Measurements from ENCODE around the gene CHMP3.
"Not testable (repeated sequence)": the region's sequence is repeated elsewhere in the genome, so short reads cannot be mapped to it uniquely, and the experiment has no call there.

Gene CHMP3

DNA sequence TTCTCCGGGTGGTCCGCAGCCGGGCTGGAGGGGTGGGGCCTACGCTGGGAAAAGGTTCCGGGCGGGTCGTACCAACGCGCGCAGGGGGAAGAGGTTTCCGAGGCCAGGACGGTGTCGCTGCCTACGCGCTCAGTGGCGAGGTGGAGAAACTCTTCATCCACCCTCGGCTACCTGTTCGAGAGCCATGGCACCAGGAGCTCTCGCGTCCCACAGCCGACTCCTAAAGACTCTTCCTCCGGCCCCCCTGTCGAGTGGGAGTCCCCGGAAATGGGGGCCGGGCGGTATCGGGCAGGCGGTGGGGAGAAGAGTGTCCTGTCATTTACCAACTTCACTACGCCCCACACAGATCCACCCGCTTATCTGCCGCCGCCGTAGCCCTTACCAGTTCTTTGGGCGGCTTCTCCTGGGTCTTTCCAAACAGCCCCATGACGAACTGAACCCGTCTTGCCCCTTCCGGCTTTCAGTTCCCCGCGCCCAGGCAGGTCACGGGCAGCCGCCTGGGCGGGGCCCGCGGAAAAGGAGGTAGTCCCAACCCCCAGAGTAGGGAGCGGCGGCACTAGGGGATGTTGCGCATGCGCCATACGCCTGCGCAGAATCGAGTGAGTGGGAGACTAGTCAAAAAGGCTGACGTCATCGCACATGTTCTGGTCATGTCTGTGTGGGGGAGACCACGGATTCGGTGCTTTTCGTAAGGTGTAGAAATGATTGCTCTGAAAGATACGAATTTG lies at the start of gene CHMP3:
Gene CHMP3 (minus strand): TSS at position 522 of the 728 bp plus-strand sequence. CDS start 95 bp downstream, at position 427.
- peak; percentile 99 for DNase-seq

DNA sequence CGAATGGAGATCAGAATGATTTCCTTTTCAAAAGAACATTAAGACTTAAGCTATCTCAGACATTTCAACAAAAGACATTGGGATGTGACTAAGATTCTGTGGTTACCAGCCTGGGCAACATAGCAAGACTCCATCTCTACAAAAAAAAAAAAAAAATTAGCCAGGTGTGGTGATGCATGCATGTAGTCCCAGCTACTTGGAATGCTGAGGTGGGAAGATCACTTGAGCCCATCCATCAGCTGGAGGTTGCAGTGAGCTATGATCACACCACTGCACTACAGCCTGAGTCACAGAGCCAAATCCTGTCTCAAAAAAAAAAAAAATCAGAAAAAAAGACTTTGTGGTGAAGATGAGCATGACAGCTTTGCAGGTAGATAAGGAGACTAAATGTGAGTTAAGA lies 47.6 kb upstream of the CHMP3 start:
- no peak for DNase-seq

DNA sequence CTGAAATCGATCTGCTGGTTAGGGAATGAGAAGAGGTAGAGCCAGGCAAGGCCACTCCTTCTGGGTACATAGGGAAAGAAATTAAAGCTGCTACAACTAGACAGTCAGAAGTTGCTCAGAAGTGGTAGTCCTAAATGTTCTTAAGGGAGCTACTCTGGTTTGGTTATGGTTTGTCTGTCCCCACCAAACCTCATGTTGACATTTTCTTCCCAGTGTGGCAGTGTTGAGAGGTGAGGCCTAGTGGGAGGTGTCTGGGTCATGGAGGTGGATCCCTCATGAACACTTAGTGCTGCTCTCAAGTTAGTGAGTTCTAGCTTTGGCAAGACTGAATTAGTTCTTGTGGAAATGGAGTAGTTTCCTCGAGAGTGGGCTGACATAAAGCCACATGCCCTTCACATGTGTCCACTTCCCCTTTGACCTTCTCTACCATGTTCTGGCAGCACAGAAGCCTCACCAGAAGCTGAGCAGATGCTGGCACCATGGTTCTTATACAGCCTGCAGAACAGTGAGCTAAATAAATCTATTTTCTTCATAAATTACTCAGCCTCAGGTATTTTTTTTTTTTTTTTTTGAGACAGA lies 45.7 kb upstream of the CHMP3 start:
- DNase-seq: no peak

DNA sequence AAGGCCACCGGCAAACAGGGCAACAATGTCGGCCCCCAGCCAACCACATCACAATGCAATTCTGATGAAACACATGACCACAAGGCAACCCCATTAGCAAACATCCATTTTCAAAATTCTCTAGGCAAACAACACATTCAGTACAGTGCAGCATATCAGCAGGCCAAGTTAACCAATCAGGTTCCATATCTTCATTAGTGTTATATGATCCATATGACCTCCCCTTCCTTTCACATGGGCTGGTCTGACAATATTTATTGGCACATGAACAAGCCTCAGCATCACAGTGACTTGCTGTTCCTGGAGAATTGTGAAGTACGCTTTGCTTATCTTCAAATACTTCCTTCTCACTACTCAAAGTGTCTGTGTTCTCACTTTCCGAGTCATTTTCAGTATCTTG lies 40.7 kb upstream of the CHMP3 start:
- no peak for DNase-seq

DNA sequence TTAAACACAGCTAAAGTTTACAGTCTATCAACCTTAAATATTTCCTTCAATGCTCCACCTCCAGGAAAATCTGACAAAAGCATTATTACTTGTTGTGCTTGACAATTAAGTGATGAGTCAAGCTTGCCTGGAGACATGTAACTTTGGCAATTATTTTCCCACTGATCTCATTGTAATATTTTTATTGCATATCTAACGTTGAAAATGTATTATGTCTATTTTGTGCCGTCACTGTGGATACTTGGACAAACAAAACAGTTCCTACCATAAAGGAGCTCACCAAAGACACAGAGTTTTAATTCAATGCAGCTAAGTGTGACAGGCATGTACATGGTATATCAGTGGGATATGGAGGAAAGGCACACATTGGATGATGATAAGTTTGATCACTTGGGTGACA lies 35.7 kb upstream of the CHMP3 start:
- DNase-seq: no peak

DNA sequence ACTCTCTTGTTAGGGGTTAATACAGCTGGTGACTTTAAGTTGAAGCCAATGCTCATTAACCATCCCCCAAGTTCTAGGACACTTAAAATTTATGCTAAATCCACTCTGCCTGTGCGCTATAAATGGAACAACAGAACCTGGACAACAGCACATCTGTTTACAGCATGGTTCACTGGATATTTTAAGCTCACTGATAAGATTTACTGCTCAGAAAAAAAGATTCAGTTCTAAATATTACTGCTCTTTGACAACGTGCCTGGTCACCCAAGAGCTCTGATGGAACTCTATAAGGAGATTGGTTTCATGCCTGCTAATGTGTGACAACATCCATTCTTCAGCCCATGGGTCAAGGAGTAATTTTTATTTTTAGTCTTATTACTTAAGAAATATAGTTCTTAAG lies 32.9 kb upstream of the CHMP3 start:
- no peak for DNase-seq

DNA sequence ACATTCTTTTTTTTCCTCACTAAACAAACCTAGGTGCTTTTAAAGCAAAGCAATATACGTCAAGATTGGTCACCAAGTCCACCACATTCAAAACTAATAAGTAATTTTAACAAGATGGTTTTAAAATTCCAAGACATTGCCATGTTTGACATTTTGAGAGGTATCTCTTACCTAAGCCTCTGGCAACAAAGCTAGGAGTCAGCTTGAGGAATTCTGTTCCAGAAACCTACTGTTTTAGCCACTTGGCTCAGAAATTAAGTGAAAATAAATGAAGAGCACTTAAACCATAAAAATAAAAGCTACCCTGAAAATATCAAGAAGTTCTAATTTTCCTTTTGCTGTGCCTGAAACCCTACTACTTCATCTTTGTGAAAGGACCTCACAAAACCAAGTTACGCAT lies 30.0 kb upstream of the CHMP3 start:
- no peak for DNase-seq

DNA sequence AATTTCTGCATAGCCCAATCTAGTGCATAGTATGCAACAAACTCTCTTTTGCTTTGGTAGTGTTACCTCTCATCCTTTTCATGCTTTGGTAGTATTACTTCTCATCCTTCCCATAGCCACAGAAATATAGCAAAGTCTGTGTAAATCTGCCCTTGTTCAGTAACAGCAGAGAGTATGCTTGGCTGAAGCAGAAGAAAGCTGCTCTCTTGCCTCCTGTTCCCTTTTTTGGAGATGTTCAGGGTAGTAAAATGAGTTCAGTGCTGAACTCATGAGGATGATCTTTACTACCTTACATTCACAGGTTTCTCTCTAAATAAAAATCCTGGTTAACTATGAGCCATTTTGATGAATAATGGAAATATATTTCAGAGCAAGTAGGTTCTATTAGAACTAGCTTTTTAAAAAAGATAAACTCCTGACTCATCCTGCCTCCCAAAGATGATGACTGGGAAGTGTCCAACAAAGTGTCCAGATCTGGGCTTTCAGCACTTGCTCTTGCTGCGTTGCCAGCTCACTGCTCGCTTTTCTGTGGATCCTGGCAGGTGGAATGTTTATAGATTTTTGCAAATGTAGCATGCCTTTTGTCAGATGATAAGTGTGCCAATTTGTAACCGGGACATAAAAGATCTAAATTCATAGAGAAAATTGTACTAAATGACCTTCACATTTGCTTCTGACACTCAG lies 29.4 kb upstream of the CHMP3 start:
- no peak for DNase-seq

DNA sequence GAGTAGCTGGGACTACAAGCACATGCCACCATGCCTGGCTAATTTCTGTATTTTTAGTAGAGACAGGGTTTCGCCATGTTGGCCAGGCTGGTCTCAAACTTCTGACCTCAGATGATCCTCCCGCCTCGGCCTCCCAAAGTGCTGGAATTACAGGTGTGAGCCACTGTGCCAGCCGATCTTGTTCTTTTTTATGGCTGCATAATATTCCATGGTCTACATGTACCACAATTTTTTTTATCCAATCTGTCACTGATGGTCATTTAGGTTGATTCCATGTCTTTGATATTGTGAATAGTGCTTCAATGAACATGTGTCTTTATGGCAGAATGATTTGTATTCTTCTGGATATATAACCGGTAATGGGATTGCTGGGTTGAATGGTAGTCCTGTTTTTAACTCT lies 26.5 kb upstream of the CHMP3 start:
- DNase-seq: not testable (repeated sequence)

DNA sequence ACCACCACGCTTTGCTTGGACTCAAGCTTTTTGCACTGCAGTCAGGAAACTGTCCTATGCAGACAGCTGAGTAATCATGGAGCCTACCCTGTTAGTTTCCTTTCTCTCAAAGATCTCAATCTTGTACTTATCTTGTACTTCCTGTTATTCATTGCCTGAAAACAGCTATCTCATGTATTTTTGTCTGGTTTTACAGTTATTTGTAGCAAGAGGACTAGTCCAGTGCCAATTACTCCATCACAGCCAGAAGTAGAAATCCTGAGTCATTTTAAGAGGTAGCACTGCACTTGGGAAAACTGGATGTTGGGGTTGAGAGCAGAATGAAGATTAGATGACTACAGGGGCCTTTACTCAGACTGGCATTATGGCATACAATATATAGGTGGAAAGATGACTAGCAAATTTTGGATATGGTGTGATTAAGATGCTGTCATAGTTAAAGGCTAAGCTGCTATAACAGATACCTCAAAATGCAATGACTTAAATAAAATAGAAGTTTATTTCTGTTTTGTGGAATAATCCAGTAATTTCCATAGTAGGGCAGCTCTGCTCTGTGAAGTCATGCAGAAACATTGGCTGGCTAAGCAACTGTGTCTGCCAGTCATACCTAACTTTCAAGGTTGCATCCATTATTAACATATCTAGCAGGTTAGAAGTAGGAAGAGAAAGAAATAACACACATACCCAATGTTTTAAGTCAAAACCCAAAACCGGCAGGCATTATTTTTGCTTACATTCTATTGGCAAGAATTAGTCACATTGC lies 21.1 kb upstream of the CHMP3 start:
- DNase-seq: peak; percentile 44

DNA sequence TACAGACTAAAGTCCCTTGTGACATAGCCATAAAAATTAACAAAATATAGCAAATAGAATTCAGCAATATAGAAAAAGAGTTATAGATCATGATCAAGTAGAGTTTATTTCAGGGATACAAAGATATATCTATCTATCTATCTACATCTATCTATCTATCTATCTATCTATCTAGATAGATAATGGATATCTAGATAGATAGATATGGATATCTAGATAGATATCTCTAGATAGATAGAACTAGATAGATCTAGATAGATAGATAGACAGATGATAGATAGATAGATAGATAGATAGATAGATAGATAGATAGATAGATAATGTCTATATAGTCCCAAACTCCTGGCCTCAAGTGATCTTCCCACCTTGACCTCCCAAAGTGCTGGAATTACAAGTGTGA lies 17.3 kb upstream of the CHMP3 start:
- no peak for DNase-seq

DNA sequence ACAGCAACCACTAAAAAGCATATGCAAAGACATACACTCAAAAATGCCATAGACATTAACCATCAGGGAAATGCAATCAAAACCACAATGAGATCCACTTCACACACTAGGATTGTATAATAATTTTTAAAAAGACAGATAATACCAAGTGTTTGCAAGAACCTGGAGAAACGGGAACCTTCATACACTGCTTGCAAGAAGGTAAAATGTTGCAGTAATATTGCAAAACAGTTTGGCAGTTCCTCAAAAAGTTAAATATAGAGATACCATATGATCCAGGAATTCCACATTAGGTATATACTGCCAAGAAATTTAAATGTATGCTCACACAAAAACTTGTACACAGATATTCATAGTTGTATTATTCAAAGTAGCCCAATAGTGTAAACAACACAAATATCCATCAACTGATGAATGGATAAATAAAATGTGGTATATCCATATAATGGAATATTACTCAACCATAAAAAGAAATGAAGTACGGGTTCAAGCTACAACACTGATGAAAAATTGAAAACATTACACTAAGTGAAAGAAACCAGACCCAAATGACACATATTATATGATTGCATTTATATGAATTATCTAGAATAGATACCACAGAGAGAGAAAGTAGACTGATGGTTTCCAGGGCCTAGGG lies 14.7 kb upstream of the CHMP3 start:
- DNase-seq: no peak

DNA sequence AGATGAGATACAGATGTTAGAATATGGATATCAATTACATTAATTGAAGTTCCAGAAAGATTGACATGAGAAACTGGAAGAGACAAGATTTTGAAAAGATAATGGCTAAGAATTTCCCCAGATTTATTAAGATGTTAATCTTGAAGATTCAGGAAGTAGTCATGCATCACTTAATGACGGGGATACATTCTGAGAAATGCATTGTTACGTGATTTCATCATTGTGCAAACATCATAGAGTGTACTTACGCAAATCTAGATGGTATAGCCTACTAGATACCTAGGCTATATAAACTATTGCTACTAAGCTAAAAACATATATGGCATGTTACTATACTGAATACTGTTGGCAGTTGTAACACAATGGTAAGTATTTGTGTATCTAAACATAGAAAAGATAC lies 6.8 kb upstream of the CHMP3 start:
- DNase-seq: no peak

DNA sequence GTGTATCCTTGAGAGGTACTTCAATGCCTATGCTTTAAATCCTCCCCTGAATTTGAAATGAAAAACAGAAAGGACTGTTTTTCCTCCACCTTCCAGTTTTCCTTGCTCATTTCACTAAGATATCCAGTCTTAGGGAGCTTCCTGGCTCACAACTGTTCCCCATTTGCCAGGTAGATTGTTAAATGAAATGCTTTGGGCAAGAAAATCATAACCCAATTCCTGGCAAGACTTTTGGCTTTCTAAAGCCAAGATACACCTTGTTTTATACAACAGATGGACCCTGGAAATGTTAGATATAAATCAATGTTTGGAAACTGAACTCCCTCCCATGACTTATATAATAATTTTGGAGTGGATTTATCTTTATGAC lies 3.6 kb upstream of the CHMP3 start:
- no peak for DNase-seq

DNA sequence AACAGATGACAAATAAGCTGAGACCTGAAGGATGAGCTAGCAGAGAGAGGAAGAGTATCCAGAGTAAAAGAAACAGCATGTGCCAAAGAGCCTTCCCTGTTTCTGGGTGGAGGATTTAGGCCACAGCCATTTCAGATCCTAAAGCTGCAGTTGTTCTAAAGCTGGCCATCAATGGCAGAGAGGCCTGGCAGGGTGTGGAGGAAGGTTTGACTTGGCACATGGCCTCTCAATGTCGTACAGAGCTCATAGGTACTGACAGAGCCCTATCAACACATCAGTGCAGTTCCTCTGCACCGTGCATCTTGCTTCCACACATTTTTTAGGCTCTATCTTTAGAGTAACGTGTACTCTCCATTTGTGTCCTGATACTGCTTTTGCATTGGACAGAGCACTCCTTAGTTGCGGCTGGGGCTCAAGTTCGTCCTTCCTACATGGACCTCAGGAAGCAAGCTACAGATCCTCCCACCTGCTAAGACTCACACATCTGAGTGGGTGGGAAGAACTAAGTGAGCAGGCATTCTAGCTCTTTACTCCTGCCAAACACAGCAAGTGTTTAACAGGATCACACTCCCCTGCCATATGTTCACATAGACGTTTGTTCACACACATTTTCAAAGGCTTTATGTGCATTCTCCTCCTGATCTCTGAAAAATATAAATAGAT lies 3.0 kb upstream of the CHMP3 start:
- DNase-seq: no peak

DNA sequence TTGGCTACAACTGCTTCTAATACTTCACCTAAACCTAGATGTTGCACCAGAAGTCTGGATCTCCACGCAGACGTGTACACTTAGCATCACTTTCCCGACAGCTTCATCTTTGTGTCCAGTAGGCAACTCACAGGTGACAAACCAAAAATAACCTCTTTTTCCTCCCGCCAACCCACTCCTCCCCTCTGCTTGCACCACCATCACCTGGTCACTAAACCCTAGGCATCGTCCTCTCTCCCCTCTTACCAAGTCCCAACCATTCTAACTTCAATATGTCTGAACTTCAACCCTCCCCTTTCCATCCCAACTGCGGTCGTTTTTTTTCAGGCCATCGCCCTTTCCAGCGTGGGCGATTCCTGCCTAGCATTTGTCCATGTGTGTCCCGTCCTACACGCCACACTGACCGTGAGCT lies 413 bp upstream of the CHMP3 start:
- DNase-seq: no peak

DNA sequence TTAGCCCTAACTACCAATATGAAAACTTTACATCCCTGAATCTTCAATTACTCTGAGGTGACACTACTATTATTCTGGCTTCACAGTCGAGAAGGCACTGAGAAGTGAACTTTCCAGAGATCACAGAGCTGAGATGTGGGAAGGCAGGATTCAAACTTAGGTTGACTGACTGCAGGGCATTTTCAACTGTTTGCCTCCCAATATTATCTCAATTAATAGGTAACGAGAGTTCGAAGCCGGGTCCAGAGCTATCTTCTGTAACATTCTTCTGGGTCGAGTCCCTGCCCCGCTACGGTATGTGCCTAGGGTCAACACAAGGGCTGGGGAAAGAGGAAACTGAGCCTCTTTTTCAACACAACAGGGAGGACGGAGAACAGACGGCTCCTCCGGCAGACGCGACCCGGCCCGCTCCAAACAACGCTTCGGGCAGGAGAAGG lies 740 bp downstream of the CHMP3 start:
- no peak for DNase-seq

DNA sequence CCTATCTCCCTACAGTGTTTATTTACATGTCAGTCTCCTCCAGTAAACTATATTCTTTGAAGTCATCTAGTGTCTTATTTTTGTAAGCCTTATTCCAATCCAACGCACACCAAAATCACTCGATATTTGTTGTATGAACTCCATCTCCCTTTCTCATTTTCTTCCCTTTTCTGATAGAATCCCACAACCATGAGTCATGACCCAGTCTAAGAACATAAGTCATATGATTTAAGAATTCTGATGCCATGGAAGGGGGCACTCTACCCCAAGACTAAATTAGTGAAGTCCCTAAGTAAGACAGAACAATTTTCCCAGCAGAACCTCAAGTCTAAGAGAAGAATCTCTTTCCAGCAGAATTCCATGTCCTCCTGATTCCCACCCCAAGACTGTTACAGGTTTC lies 5.4 kb downstream of the CHMP3 start:
- DNase-seq: no peak

DNA sequence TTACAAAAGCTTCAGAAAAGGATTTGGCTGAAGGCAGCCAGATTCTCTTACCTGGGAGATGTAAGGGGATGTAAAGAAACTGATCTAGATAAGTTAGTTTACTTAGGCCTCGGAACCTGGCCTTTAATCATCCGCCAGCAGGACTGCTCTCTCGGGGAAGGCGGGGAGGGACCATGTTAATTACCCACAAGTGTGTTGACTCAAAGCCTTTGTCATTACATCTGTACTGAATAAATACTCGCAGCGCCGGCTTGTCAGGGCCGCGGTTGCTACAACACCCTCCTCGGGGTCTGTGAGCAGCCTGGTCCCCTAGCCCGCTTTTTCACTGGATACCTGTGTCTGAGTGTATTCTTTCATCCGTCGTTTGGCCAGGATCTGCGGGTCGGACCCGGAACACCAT lies 6.7 kb downstream of the CHMP3 start:
- DNase-seq: no peak

DNA sequence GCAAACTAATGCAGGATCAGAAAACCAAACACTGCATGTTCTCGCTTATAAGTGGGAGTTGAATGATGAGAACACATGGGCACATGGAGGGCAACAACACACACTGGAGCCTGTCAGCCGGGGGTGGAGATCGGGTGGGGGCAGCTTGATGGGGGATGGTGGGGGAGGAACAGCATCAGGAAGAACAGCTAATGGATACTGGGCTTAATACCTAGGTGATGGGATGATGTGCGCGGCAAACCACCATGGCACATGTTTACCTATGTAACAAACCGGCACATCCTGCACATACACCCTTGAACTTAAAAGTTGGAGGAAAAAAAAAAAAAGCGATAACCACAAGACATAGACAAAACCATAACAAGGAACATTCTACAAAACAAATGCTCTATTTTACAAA lies 10.4 kb downstream of the CHMP3 start:
- DNase-seq: peak; percentile 31

DNA sequence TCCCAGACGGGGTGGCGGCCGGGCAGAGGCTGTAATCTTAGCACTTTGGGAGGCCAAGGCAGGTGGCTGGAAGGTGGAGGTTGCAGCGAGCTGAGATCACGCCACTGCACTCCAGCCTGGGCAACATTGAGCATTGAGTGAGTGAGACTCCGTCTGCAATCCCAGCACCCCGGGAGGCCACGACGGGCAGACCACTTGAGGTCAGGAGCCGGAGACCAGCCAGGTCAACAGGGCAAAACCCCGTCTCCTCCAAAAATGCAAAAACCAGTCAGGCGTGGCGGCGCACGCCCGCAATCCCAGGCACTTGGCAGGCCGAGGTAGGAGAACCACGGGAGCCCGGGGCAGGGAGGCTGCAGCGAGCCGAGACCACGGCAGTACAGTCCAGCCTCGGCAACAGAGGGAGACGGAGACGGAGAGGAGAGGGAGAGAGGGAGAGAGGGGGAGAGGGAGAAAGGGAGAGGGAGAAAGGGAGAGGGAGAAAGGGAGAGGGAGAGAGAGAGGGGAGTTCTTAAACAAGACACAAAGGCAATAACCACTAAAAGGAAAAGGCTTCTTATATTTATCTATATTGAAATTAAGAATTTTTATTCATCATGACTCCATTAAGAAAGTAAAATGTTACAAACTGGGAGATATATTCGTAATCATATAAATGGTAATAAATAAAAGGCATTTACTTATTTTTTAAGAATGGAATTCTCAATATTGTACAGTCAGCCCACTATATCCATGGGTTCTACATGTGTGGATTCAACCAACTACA lies 13.1 kb downstream of the CHMP3 start:
- not testable (repeated sequence) for DNase-seq

DNA sequence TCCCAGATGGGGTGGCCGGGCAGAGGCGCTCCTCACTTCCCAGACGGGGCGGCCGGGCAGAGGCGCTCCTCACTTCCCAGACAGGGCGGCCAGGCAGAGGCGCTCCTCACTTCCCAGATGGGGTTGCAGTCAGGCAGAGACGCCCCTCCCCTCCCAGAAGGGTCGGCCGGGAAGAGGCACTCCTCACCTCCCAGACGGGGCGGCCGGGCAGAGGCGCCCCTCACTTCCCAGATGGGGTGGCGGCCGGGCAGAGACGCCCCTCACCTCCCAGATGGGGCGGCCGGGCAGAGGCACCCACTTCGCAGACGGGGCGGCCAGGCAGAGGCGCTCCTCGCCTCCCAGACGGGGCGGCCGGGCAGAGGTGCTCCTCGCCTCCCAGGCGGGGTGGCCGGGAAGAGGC lies 13.8 kb downstream of the CHMP3 start:
- DNase-seq: not testable (repeated sequence)
